GM23248 (cell line): ENCODE results near the gene ZNF488.

ENCODE experiments used
- EZH2 ChIP-seq: fragments of 200-600 bp; sonication (generic); IDR thresholded peaks from 2 replicates; pipeline ENCODE4 v1.6.1; 2018; ENCODE audit warnings: antibody characterized with exemption, mild to moderate bottlenecking; ENCODE audit not compliant: insufficient read depth, poor library complexity, severe bottlenecking
- EZH2phosphoT487 ChIP-seq: fragments of 200-600 bp; sonication (generic); IDR thresholded peaks from 2 replicates; pipeline ENCODE4 v1.6.1; 2018; ENCODE audit warnings: antibody characterized with exemption, moderate library complexity, mild to moderate bottlenecking, low read depth; ENCODE audit not compliant: insufficient read depth

GRCh38 chr10:47356708-47357107 lies 27.4 kb downstream of the ZNF488 start:
- TF ChIP-seq EZH2 (no peak), EZH2phosphoT487 (no peak)
